Measurements from ENCODE around the gene GRIN2A. TPM values are rescaled to one million over a fixed set of nuclear protein-coding genes. Genes with fewer than 3 reads are reported as not detected.

The GRIN2A gene
- polyA plus RNA-seq, result 0.11 and 0.14 TPM in 2 replicates
- polyA minus RNA-seq, result 0.49 and 1.3 TPM in 2 replicates

DNA sequence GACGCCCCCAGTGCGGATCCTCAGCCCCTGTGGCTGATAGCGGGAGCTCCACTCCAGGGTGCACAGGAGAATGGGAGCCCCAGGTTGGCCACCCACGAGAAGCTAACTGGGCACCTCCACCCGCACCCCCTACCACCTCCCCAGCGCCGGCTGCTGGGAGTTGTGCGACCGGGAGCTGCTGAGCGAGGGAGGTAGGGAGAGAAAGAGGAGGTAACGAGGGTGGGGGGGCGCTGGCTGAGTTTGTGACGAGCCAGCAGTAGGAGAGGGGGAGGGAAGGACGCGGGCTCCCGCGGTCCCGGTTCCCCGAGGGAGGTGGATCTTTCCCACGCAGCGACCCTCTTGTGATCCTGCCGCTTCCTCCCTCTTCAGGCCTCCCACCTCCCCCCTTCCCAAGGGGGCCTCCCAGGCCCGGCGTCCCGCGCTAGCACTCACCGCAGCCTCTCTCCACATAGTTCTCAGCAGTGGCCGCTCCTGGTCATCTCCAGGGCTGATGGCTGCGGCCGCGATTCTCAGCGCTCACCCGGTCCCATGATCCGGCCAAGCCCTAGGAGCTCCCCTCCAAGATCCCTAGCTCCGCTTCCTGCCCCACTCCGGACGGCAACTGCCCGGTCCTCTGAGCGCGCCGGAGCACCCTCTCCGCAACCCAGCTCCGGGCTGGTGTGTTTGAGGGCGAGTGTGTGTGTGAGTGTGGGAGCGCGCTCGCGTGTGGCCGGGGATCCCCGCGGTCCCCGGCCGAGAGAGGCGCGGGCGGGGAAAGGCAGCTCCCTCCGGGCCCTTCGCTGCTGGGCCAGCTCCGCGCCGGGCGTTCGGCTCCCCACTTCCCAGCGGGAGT is at the start of gene GRIN2A:
TSS of gene GRIN2A (minus strand) at position 207 of the 832 bp plus-strand sequence. CDS start 2,017 bp downstream, outside the sequence.
- Histone ChIP-seq H3K9me3 (ENCODE audit: low read length) (no peaks in the 10 kb centered on the region), H3K4me3 (ENCODE audit: low read length) (peak within 1 kb of the TSS; percentile 85), H3K27ac (ENCODE audit: low read length) (no peak within 1 kb of the TSS), H3F3A (ENCODE audit: insufficient read depth, low read length, poor library complexity, severe bottlenecking) (no peaks in the 10 kb centered on the region), H3K27me3 (ENCODE audit: insufficient read depth, low read depth, low read length) (peaks cover 45% of the 10 kb centered on the region), H3K4me2 (ENCODE audit: low read length) (peak within 1 kb of the TSS; percentile 79), H3K9ac (ENCODE audit: low read length) (peak within 1 kb of the TSS; percentile 65), H3K79me2 (replicated peaks; ENCODE audit: insufficient read depth, low read length) (no peaks in the 10 kb centered on the region), H2AFZ (ENCODE audit: low read depth, low read length) (peak within 1 kb of the TSS; percentile 56), H3K9me2 (ENCODE audit: insufficient read depth, low read length) (no peaks in the 10 kb centered on the region), H4K20me1 (ENCODE audit: insufficient read depth) (no peaks in the 10 kb centered on the region), H3K36me3 (ENCODE audit: insufficient read depth, low read length) (no peaks in the 10 kb centered on the region)
- TF ChIP-seq EZH2 (IDR thresholded peaks at IDR 0.05; ENCODE audit: borderline replicate concordance, insufficient read depth, low read length, poor library complexity, severe bottlenecking) (no peak), MXI1 (conservative IDR thresholded peaks at IDR 0.05; ENCODE audit: poor library complexity, severe bottlenecking) (no peak), POLR2AphosphoS5 (IDR thresholded peaks at IDR 0.05) (no peak), EP300 (conservative IDR thresholded peaks at IDR 0.05; ENCODE audit: poor library complexity, severe bottlenecking) (no peak), SMC3 (conservative IDR thresholded peaks at IDR 0.05; ENCODE audit: poor library complexity) (no peak), RAD21 (conservative IDR thresholded peaks at IDR 0.05) (no peak), TAF1 (IDR thresholded peaks at IDR 0.05; ENCODE audit: low read depth) (no peak)
- TF ChIP-seq, protein P1, sequence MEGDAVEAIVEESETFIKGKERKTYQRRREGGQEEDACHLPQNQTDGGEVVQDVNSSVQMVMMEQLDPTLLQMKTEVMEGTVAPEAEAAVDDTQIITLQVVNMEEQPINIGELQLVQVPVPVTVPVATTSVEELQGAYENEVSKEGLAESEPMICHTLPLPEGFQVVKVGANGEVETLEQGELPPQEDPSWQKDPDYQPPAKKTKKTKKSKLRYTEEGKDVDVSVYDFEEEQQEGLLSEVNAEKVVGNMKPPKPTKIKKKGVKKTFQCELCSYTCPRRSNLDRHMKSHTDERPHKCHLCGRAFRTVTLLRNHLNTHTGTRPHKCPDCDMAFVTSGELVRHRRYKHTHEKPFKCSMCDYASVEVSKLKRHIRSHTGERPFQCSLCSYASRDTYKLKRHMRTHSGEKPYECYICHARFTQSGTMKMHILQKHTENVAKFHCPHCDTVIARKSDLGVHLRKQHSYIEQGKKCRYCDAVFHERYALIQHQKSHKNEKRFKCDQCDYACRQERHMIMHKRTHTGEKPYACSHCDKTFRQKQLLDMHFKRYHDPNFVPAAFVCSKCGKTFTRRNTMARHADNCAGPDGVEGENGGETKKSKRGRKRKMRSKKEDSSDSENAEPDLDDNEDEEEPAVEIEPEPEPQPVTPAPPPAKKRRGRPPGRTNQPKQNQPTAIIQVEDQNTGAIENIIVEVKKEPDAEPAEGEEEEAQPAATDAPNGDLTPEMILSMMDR (IDR thresholded peaks at IDR 0.05; ENCODE audit: poor library complexity, severe bottlenecking), result no peak
- TF ChIP-seq, protein P2, sequence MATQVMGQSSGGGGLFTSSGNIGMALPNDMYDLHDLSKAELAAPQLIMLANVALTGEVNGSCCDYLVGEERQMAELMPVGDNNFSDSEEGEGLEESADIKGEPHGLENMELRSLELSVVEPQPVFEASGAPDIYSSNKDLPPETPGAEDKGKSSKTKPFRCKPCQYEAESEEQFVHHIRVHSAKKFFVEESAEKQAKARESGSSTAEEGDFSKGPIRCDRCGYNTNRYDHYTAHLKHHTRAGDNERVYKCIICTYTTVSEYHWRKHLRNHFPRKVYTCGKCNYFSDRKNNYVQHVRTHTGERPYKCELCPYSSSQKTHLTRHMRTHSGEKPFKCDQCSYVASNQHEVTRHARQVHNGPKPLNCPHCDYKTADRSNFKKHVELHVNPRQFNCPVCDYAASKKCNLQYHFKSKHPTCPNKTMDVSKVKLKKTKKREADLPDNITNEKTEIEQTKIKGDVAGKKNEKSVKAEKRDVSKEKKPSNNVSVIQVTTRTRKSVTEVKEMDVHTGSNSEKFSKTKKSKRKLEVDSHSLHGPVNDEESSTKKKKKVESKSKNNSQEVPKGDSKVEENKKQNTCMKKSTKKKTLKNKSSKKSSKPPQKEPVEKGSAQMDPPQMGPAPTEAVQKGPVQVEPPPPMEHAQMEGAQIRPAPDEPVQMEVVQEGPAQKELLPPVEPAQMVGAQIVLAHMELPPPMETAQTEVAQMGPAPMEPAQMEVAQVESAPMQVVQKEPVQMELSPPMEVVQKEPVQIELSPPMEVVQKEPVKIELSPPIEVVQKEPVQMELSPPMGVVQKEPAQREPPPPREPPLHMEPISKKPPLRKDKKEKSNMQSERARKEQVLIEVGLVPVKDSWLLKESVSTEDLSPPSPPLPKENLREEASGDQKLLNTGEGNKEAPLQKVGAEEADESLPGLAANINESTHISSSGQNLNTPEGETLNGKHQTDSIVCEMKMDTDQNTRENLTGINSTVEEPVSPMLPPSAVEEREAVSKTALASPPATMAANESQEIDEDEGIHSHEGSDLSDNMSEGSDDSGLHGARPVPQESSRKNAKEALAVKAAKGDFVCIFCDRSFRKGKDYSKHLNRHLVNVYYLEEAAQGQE (IDR thresholded peaks at IDR 0.05; ENCODE audit: borderline replicate concordance), result no peak

DNA sequence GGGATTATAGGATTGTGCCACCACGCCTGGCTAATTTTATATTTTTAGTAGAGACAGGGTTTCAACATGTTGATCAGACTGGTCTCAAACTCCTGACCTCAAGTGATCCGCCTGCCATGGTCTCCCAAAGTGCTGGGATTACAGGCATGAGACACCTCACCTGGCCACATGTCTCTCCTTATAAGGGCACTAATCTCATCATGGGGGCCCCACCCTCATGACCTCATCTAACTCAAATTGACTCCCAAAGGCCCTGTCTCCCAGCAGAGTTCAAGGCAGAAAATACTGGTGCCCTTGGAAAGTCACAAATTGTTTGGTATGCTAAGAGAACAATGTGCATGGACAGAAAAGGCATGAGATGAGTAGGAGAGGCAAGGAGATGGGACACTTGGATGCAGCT is 49.3 kb upstream of the GRIN2A start:
- Histone ChIP-seq H2AFZ (ENCODE audit: low read depth, low read length) (no peak overlapping the region), H3K27ac (ENCODE audit: low read length) (no peak overlapping the region), H3K9me3 (ENCODE audit: low read length) (peaks cover 7% of the 10 kb centered on the region), H3K27me3 (ENCODE audit: insufficient read depth, low read depth, low read length) (no peaks in the 10 kb centered on the region), H3K36me3 (ENCODE audit: insufficient read depth, low read length) (no peaks in the 10 kb centered on the region), H3K4me2 (ENCODE audit: low read length) (no peak overlapping the region), H3K9me2 (ENCODE audit: insufficient read depth, low read length) (no peaks in the 10 kb centered on the region), H3K9ac (ENCODE audit: low read length) (no peak overlapping the region), H3F3A (ENCODE audit: insufficient read depth, low read length, poor library complexity, severe bottlenecking) (no peaks in the 10 kb centered on the region), H4K20me1 (ENCODE audit: insufficient read depth) (no peaks in the 10 kb centered on the region), H3K4me3 (ENCODE audit: low read length) (no peak overlapping the region), H3K79me2 (replicated peaks; ENCODE audit: insufficient read depth, low read length) (no peaks in the 10 kb centered on the region)
- TF ChIP-seq RAD21 (conservative IDR thresholded peaks at IDR 0.05) (no peak), EP300 (conservative IDR thresholded peaks at IDR 0.05; ENCODE audit: poor library complexity, severe bottlenecking) (no peak), EZH2 (IDR thresholded peaks at IDR 0.05; ENCODE audit: borderline replicate concordance, insufficient read depth, low read length, poor library complexity, severe bottlenecking) (no peak), MXI1 (conservative IDR thresholded peaks at IDR 0.05; ENCODE audit: poor library complexity, severe bottlenecking) (no peak), TAF1 (IDR thresholded peaks at IDR 0.05; ENCODE audit: low read depth) (no peak)
- TF ChIP-seq, protein P1 (IDR thresholded peaks at IDR 0.05; ENCODE audit: poor library complexity, severe bottlenecking), result no peak
